IMR-90 (cell line): ENCODE measurements around the gene RAB26. TPM values are rescaled to one million over a fixed set of nuclear protein-coding genes. Genes with fewer than 3 reads are reported as not detected.
"Not testable (repeated sequence)": the region's sequence is repeated elsewhere in the genome, so short reads cannot be mapped to it uniquely, and the experiment has no call there.

Source experiments
- ATAC-seq: fragments of 200-7000 bp; cut with Tn5 transposase; 2 replicates; pipeline ENCODE4 v1.9.1; 2020; ENCODE audit warnings: low read depth, mild to moderate bottlenecking, moderate library complexity
- BruUV-seq: library from RNA; stranded (reverse); fragments of 400-500 nt; replicated peaks from 2 replicates; lab custom pipeline; 2021; lab: Mats Ljungman, UMichigan
- CTCF ChIA-PET: fragments of 300-600 bp; formaldehyde crosslinking; extraction: SDS; loops from one replicate; lab custom pipeline; 2021; ENCODE audit warnings: antibody characterized with exemption; lab: Yijun Ruan, JAX
- POLR2A ChIA-PET: fragments of 300-600 bp; sonication (Branson Sonifier 250); formaldehyde crosslinking; loops from one replicate; lab custom pipeline; 2022; ENCODE audit warnings: antibody characterized with exemption; ENCODE audit not compliant: unreplicated experiment; lab: Charles Lee
- DNase-seq: peaks from one replicate; pipeline ENCODE4 v3.0.0; 2013
- H2AFZ ChIP-seq: replicated peaks from 2 replicates; pipeline ENCODE3; 2013; ENCODE audit warnings: low read length, mild to moderate bottlenecking; ENCODE audit not compliant: poor library complexity
- H2AK5ac ChIP-seq: 2 replicates; pipeline ENCODE4 v1.6.1; 2013; ENCODE audit warnings: low read depth, low read length, inconsistent platforms
- H2AK9ac ChIP-seq: replicated peaks from 2 replicates; pipeline ENCODE3; 2013; ENCODE audit warnings: mild to moderate bottlenecking, low read depth, low read length, moderate library complexity; ENCODE audit not compliant: poor library complexity
- H2BK120ac ChIP-seq: 2 replicates; pipeline ENCODE4 v1.6.1; 2013; ENCODE audit warnings: low read depth, low read length, inconsistent platforms
- H2BK15ac ChIP-seq: 3 replicates; pipeline ENCODE4 v1.6.1; 2013; ENCODE audit warnings: low read depth, low read length, inconsistent platforms
- H2BK20ac ChIP-seq: 2 replicates; pipeline ENCODE4 v1.6.1; 2013; ENCODE audit warnings: low read depth, mild to moderate bottlenecking, inconsistent platforms, low read length, moderate library complexity
- H2BK5ac ChIP-seq: 2 replicates; pipeline ENCODE4 v1.6.1; 2013; ENCODE audit warnings: mild to moderate bottlenecking, low read depth, low read length, inconsistent platforms; ENCODE audit not compliant: poor library complexity, severe bottlenecking
- H3K14ac ChIP-seq: replicated peaks from 2 replicates; pipeline ENCODE4 v1.6.1; 2013; ENCODE audit warnings: low read depth, low read length, inconsistent platforms
- H3K18ac ChIP-seq: 2 replicates; pipeline ENCODE4 v1.6.1; 2013; ENCODE audit warnings: low read depth, low read length, control low read depth
- H3K23ac ChIP-seq: 2 replicates; pipeline ENCODE4 v1.6.1; 2013; ENCODE audit warnings: low read depth, low read length, inconsistent platforms
- H3K27ac ChIP-seq: 2 replicates; pipeline ENCODE4 v1.5.1; 2013; ENCODE audit warnings: mild to moderate bottlenecking, control low read depth, low read length; ENCODE audit not compliant: insufficient read depth
- H3K27me3 ChIP-seq: 2 replicates; pipeline ENCODE4 v1.6.1; 2013; ENCODE audit warnings: low read length; ENCODE audit not compliant: control insufficient read depth, insufficient read depth
- H3K36me3 ChIP-seq: 2 replicates; pipeline ENCODE4 v1.6.1; 2013; ENCODE audit warnings: low read length, mixed read lengths; ENCODE audit not compliant: control insufficient read depth, insufficient read depth
- H3K4ac ChIP-seq: 2 replicates; pipeline ENCODE4 v1.6.1; 2013; ENCODE audit warnings: low read depth, low read length, inconsistent platforms
- H3K4me1 ChIP-seq: 2 replicates; pipeline ENCODE4 v1.6.1; 2013; ENCODE audit warnings: low read length, mixed read lengths; ENCODE audit not compliant: control insufficient read depth, insufficient read depth
- H3K4me2 ChIP-seq: 2 replicates; pipeline ENCODE4 v1.6.1; 2013; ENCODE audit warnings: low read depth, mild to moderate bottlenecking, control low read depth, low read length, moderate library complexity
- H3K4me3 ChIP-seq: 2 replicates; pipeline ENCODE4 v1.5.1; 2013; ENCODE audit warnings: low read depth, mild to moderate bottlenecking, control low read depth, low read length, moderate library complexity; ENCODE audit not compliant: insufficient read depth
- H3K56ac ChIP-seq: 2 replicates; pipeline ENCODE4 v1.6.1; 2013; ENCODE audit warnings: low read length, inconsistent platforms; ENCODE audit not compliant: insufficient read depth; ENCODE audit errors: extremely low read depth
- H3K79me1 ChIP-seq, 2 experiments: 2 replicates each; pipeline ENCODE4 v1.6.1; 2013; ENCODE audit warnings: low read length in 2 of 2, inconsistent platforms in 1 of 2, low read depth in 1 of 2
- H3K9ac ChIP-seq: 2 replicates; pipeline ENCODE4 v1.6.1; 2013; ENCODE audit warnings: low read depth, low read length, control low read depth
- H3K9me1 ChIP-seq: 2 replicates; pipeline ENCODE4 v1.6.1; 2013; ENCODE audit warnings: low read length, inconsistent platforms; ENCODE audit not compliant: insufficient read depth
- H3K9me3 ChIP-seq: 2 replicates; pipeline ENCODE4 v1.6.1; 2013; ENCODE audit warnings: low read length; ENCODE audit not compliant: control insufficient read depth, insufficient read depth
- H4K20me1 ChIP-seq: 2 replicates; pipeline ENCODE4 v1.6.1; 2013; ENCODE audit warnings: low read length, inconsistent platforms; ENCODE audit not compliant: insufficient read depth
- H4K5ac ChIP-seq: 2 replicates; pipeline ENCODE4 v1.6.1; 2013; ENCODE audit warnings: mild to moderate bottlenecking, low read depth, low read length, control low read depth
- H4K8ac ChIP-seq, 2 experiments: 2 replicates each; pipeline ENCODE4 v1.6.1; 2013; ENCODE audit warnings: low read depth in 2 of 2, low read length in 2 of 2, control low read depth in 1 of 2, inconsistent platforms in 1 of 2
- H4K91ac ChIP-seq: 2 replicates; pipeline ENCODE4 v1.6.1; 2013; ENCODE audit warnings: low read depth, low read length, inconsistent platforms; ENCODE audit not compliant: insufficient read depth
- WGBS, 2 experiments: methylation state at CpG; one replicate each; pipeline versions ENCODE4 v1.1.5 to v1.1.7; 2013; ENCODE audit warnings: missing lambda C conversion rate in 2 of 2; ENCODE audit not compliant: insufficient read length in 1 of 2; ENCODE audit errors: extremely low coverage in 2 of 2; 5-methylcytosine and 5-hydroxymethylcytosine counted together
- dilution Hi-C: fragments of 300-500 bp; cut with HindIII; formaldehyde crosslinking; loops from one replicate; pipeline ENCODE4 v1.14.3; 2018; ENCODE audit warnings: low sequenced_read_pairs; ENCODE audit not compliant: unreplicated experiment
- in situ Hi-C: fragments of 300-500 bp; cut with MboI; formaldehyde crosslinking; loops from 3 replicates; pipeline ENCODE4 v1.14.3; 2019; ENCODE audit warnings: low sequenced_read_pairs, inconsistent platforms, mixed read lengths
- intact Hi-C: fragments of 100-400 bp; cut with micrococcal nuclease; formaldehyde crosslinking; loops from 2 replicates; pipeline ENCODE4 v1.10.0; 2022
- polyA plus RNA-seq, 3 experiments: library from polyadenylated mRNA; depleted of rRNA; stranded (reverse); fragments of >200 nt; gene quantifications; 2 replicates each; pipeline ENCODE4 v1.2.3, GENCODE V29; 2012; ENCODE audit warnings: low replicate concordance in 1 of 3
- total RNA-seq: library from RNA; depleted of rRNA; stranded (reverse); fragments of >200 nt; gene quantifications from 2 replicates; pipeline ENCODE4 v1.2.3, GENCODE V29; 2012

The RAB26 gene
- total and polyA plus RNA-seq, 2 of the 4 experiments (the other 2 are of a cell fraction) = 1.1 to 4.5 TPM

- H3K79me1 ChIP-seq, intact Hi-C loops, H3K36me3 ChIP-seq, H2AK9ac ChIP-seq, H2BK5ac ChIP-seq, H3K9me1 ChIP-seq, dilution Hi-C loops, H3K56ac ChIP-seq, H2AK5ac ChIP-seq, H4K8ac ChIP-seq, BruUV-seq, H3K23ac ChIP-seq, H4K5ac ChIP-seq, H3K4ac ChIP-seq, H4K91ac ChIP-seq, H2BK15ac ChIP-seq, H2AFZ ChIP-seq, H2BK120ac ChIP-seq, H3K18ac ChIP-seq, H2BK20ac ChIP-seq, H4K20me1 ChIP-seq, H3K9me3 ChIP-seq, H3K4me1 ChIP-seq, ATAC-seq, in situ Hi-C loops, CTCF ChIA-PET, H3K14ac ChIP-seq, DNase-seq, POLR2A ChIA-PET, H3K27me3 ChIP-seq: not testable (repeated sequence)
- Histone ChIP-seq H3K9ac (peak overlapping the region; percentile 81), H3K4me3 (peak overlapping the region; percentile 86), H3K4me2 (peak overlapping the region; percentile 74), H3K27ac (peak overlapping the region; percentile 80)
- WGBS, 2 experiments = 8% methylated on average over 2 of the region's 42 CpGs; no CpG with 5 or more reads in 1 of the 2 experiments
These were observed 13.4 kb upstream of the RAB26 start for GRCh38 chr16:2135071-2135470.
